HG03159 (cell line): Measurements from ENCODE around the gene ZHX3.
A peak's percentile ranks its signal among the peaks of the same experiment; 100 is the strongest.

Experiments used
- ATAC-seq: cut with Tn5 transposase; IDR thresholded peaks from one replicate; pipeline ENCODE4 v1.9.1; 2021; ENCODE audit warnings: mild to moderate bottlenecking, moderate library complexity; ENCODE audit not compliant: unreplicated experiment

ZHX3 gene

GRCh38 chr20:41300886-41301285, 16.6 kb downstream of the ZHX3 start:
- ATAC-seq = no peak

DNA sequence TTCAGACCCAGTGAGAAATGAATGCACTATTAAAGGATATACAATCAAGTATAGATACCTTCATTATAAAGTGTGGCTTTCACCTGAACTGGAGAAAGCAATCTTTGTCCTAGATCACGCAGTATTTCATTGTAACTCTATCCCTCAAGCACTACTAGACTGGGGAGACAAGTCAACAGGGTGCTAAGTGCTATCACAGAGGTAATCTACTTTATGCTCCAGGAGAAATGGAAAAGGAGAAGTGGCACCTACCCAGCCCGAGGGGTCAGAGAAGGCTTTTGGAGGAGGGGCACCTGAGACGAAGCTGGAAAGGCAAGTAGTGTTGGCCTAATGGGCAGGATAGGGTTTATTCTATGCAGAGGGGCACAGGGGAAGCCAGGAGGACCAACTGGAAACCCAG, 17.1 kb downstream of the ZHX3 start:
- no peak for ATAC-seq

DNA sequence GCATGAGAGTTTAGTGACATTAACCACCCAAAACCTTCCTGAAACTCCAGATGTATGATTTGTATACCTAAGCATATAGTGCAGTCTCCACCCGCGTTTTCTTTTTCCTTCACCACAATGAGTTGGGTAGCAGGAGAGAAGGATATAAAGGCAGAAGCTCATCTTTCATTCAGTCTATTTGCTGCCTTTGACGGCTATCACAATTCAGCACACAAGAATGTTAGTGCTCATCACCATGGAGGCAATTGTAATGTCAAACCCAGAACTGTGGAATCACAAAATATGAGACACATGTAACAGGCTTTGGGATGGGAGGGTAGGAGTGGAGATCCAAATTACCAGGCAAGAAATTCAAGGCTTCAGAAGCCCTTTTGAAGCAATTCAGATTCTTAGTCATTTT, 17.6 kb downstream of the ZHX3 start:
- ATAC-seq = no peak

GRCh38 chr20:41293269-41294037, 24.1 kb downstream of the ZHX3 start:
- no peak for ATAC-seq

- ATAC-seq = no peak
Measured at GRCh38 chr20:41290804-41291389, 26.6 kb downstream of the ZHX3 start.

DNA sequence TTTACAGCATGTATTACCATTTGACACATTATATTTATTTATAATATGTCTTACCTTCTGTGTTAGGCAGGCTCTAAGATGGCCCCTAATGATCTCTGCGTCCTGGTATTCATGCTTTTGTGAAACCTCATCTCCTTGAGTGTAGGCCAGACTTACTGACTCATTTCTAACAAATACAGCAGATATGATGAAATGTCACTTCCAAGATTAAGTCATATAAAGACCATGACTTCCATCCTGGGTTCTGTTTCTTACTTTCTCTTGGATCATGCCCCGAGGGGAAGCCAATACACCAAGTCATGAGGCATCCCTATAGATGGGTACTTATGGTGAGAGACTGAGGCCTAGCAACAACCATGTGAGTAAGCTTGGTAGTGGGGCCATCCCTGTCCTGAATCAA, 30.2 kb downstream of the ZHX3 start:
- ATAC-seq = no peak

- no peak for ATAC-seq
Measured at GRCh38 chr20:41286240-41286851, 31.2 kb downstream of the ZHX3 start.

DNA sequence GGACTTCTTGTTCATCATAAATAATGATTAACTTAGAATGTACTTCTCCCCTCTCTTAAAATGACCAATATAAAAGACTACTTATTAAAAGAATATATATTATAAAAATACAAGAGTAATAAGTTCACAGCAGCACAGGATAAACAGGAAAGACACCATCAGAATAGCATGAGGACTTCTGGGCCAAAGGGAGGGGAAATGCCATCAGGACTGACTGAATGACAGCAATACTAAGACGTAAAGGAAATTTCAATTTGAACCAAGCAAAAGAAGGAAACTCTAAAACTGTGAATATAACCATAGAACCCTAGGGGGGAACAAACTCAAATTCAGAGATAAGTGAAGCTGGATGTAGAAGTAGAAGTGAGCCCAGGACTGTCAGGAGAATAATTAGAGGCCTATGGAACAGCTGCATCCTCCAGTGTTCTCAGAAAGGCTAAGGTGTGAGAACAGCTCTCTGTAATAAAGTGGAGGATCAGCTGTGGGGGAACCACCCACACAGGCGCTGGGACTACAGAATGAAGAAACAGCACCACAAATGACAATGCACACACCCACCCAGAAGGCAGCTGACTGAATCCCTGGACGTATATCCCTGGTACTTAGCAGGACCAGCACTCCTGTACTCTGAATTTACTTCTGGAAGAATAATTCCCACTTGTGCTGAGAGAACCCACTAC, 37.8 kb downstream of the ZHX3 start:
- peak; percentile 50 for ATAC-seq

GRCh38 chr20:41278936-41279335, 38.6 kb downstream of the ZHX3 start:
- ATAC-seq = no peak

DNA sequence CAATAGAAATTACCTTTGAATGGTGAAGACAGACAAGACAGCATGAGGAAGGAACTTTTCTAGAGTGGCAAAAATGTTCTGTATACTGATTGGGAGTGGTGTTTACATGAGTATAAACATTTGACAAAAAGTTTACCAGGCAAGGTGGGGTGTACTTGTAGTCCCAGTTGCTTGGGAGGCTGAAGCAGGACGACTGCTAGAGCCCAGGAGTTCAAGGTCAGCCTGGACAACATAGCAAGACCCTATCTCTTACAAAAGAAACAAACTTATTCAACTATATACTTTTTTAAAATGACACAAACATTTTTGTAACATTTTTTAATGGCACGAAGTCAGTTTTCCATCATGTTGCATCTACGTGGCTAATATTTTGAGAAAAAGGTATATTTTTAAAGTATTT, 40.5 kb downstream of the ZHX3 start:
- no peak for ATAC-seq

GRCh38 chr20:41276317-41276751, 41.2 kb downstream of the ZHX3 start:
- no peak for ATAC-seq

GRCh38 chr20:41275301-41275731, 42.2 kb downstream of the ZHX3 start:
- ATAC-seq = no peak

DNA sequence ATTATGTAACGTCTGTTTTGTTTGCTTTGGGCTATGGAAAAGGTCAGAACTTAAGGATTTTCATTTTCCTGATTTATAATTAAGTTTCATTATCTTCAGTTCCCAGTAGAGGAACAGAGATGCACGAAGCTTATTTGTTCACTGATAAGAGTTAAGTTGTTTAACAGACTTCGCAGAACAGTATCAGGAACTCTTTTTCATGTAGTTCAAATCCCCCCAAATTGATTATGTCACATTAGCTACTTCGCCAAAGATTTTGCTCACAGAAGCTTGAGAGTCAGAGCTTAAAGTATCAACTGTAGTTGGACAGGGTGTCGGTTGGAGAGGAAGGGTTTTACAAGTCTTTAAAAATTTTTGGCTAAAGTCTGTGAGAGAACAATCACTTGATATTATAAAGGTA, 43.4 kb downstream of the ZHX3 start:
- ATAC-seq = no peak

- no peak for ATAC-seq
Measured at GRCh38 chr20:41273445-41273844, 44.1 kb downstream of the ZHX3 start.

- ATAC-seq = no peak
Measured at GRCh38 chr20:41272339-41272738, 45.2 kb downstream of the ZHX3 start.

GRCh38 chr20:41268917-41269652, 48.4 kb downstream of the ZHX3 start:
- no peak for ATAC-seq

DNA sequence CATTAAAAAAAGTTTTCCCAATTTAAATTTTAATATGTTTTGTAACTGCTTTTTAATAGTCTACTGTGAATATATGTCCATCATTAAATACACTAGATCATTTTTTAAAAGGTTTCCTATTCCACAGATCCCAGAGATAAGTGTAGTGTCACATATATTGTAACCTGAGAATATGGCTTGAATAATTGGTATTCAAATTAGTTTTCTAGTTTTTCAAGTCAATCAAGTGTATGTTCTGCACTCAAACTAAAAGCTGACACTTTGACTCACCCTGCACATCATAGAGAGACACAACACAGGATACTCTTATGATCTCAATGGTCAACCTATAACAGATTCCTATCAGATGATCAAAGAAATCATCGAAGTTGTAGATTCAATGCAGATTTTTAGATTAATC, 49.1 kb downstream of the ZHX3 start:
- ATAC-seq = no peak

- ATAC-seq = no peak
Measured at GRCh38 chr20:41265938-41266337, 51.6 kb downstream of the ZHX3 start.

DNA sequence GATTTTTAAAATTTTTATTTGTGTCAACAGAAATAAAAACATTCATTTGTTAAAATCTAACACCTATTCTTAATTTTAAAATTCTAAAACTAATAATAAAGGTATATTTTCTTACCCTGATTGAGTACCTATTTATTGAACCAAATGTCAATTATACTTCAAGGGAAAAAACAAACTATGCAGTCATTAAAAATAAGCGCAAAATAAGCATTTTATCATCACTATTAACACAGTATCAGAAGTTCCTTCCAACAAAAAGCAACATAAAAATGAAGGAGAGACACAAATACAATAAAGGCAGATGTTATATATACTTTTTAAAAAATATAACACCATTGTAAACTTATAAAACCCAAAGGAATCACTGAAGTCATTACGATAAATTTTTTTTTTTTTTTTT, 52.7 kb downstream of the ZHX3 start:
- no peak for ATAC-seq

DNA sequence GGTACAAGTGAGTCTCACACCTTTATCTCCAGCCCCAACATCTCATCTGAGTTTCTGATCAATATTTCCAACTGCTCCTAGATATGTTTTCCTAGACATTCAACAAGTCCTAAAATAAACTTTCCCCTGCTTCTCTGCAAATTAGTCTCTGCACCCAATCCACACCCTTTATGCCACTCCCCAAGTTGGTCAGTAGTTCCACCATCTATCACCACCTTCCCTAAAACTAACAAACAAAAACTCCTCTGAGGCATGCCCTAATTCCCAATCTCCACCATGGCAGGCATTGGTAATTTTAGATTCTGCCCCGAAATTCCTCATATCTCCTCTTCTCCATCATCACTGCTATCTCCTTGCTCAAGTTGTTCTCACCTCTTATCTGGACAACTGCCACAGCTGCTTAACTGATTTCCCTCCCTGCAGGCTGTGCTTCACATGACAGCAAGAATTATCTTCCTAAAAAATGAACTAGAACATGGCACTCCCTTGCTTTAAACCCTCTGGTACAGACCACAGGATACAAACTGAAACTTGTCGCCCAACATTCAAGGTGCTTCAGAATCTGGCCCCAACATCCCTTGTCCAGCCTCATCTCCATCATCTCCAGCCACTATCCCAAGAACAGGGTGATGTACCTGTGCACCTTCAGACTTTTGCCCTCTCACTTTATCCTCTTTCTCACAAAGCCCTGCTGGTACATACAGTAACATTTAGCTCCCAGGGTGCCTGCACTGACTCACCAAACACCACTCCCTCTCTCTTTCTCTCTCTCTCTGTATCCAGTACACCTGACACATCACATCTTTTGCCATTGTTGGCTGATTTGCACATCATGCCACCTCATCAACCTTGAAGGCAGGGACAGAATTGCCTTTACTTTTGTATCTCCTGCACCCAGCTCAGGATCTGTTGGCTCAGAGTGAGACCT, 55.5 kb downstream of the ZHX3 start:
- ATAC-seq = no peak
